Omental fat pad (tissue), 4 donors: ENCODE results near the gene TEX19. TPM values are rescaled to one million over a fixed set of nuclear protein-coding genes. Genes with fewer than 3 reads are reported as not detected.

ENCODE experiments used
- ATAC-seq: fragments of 150-250 bp; one replicate; pipeline ENCODE4 v1.9.1; 2016; ENCODE audit warnings: mild to moderate bottlenecking, moderate library complexity; ENCODE audit not compliant: low FRiP score
- DNase-seq: peaks from one replicate; pipeline ENCODE4 v3.0.0-alpha.2; 2019; ENCODE audit warnings: low spot score
- total RNA-seq, 4 donors: library from RNA; depleted of rRNA; stranded (reverse); fragments of >200 nt; gene quantifications; one replicate each; pipeline ENCODE4 v1.1.0, GENCODE V29; 2016
- TF ChIP-seq, protein P1 (sequence below), 3 donors: fragments of 450-650 bp; IDR thresholded peaks; one replicate each; pipeline ENCODE4 v1.5.1; 2016 to 2017; ENCODE audit warnings: antibody characterized with exemption in 3 of 3, mild to moderate bottlenecking in 3 of 3, moderate library complexity in 2 of 3

TEX19 gene
- total RNA-seq, 4 donors from 2014 or later, result not detected

DNA sequence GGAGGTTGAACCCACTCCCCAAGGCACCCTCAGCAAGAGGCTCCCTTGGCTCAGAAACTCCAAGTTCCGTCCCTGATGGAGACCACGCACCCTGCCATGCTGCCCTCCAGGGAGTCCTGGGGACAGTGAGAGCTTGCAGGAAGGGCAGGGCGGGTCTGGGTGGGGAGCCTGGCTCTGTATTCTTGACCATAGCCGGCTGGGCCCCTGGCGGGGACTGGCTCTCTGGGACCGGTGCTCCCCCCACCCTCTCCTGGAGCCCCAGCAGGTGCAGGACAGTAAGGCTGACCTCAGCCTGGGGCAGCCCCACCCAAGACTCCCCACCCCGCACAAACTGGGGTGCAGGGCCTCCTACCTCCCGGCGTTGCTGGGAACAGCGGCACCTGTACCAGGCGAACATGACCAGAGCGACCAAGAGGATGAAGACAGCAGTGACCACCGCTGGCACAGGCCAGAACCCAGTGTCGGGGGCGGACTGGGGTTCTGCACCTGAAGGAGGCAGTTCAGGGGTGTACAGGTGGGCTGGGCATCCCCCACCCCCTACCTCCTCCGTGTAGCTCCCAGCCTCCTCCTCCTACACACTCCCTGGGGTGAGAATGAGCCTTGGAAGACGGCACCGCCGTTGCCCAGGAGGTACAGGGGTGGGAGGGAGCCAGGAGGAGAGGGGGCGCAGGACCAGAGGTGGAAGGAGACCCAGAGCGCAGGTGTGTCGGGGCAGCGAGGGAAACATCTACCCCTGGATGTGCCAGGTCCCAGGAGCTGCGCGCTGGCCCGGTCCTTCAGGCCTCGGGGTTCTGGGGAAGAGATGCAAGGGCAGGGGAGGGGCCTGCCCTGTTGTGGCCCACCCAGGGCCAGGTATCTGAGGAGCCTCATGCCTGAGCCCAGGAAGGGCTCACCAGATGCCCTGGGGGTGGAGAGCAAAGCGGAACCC is 36.3 kb upstream of the TEX19 start:
- DNase-seq (no peak), ATAC-seq (no peak)
- TF ChIP-seq, protein P1, sequence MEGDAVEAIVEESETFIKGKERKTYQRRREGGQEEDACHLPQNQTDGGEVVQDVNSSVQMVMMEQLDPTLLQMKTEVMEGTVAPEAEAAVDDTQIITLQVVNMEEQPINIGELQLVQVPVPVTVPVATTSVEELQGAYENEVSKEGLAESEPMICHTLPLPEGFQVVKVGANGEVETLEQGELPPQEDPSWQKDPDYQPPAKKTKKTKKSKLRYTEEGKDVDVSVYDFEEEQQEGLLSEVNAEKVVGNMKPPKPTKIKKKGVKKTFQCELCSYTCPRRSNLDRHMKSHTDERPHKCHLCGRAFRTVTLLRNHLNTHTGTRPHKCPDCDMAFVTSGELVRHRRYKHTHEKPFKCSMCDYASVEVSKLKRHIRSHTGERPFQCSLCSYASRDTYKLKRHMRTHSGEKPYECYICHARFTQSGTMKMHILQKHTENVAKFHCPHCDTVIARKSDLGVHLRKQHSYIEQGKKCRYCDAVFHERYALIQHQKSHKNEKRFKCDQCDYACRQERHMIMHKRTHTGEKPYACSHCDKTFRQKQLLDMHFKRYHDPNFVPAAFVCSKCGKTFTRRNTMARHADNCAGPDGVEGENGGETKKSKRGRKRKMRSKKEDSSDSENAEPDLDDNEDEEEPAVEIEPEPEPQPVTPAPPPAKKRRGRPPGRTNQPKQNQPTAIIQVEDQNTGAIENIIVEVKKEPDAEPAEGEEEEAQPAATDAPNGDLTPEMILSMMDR (IDR thresholded peaks at IDR 0.05), result no peak

DNA sequence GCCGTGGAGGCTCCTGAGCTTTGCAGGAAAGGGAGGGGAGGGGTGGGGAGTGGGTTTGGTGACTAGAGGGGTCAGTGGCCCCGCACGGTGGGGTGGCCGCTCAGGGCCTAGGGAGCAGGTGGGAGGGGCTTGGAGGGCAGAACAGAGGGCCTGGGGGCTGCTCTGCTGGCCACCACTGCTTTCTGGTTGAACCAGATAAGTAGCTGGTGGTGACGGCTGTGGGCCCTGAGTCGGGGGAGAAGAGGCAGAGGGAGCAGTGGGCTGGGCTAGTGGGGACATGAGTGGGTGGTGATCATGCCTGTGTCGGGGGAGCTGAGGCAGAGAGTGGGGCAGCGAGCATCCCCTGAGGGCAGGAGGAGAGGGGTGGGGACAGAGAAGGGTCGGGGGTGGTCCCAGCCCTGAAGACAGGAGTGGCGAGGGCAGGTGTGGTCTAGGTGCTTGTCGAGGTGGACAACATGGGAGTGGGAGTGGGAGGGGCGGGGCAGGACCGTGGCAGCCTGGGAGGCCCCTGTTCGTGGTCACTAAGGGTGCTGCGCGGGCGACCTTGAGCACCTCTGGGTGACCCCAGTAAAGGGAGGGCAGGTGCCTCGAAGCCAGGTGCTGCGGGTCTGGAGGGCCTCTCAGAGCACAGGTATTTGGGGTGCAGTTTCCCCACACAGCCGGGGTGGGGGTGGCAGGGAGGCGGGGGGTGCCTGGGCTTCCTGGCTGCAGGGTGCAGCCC is 35.4 kb upstream of the TEX19 start:
- no peak for DNase-seq
- no peak for ATAC-seq
- TF ChIP-seq, protein P1 (IDR thresholded peaks at IDR 0.05), result no peak

DNA sequence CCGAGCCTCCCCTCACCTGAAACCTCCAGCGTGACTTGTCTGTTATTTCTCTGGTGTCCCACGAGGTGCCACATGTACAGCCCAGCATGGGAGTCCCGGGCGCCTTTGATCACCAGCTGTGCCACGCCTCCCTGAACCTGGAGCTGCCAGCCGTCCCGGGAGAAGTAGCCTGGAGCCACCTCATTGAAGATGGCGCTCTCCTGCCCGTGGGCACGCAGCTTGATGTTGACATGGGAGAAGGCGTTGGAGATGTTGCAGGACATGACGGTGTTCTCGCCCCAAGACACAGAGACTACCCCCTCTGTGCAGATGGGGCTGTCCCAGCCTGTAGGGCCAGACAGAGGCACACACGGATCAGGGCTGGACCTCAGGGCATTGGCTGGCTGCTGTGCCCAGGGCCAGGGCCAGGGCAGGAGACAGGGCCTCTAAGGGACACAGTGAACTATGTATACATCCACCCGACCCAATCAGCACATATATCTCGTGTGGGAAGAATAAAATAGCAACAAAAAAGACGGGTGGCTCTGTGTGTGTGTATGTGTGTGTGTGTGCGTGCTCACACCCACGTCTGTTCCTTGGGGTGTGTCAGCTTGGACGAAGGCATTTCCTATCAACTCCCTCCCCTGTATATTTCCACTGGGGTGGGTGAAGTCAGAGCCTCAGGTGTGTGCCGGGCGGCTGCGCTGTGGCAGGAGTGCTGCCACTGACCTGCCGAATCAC is 34.3 kb upstream of the TEX19 start:
- TF ChIP-seq, protein P1 (IDR thresholded peaks at IDR 0.05), result no peak
- DNase-seq, result no peak
- ATAC-seq, result no peak

DNA sequence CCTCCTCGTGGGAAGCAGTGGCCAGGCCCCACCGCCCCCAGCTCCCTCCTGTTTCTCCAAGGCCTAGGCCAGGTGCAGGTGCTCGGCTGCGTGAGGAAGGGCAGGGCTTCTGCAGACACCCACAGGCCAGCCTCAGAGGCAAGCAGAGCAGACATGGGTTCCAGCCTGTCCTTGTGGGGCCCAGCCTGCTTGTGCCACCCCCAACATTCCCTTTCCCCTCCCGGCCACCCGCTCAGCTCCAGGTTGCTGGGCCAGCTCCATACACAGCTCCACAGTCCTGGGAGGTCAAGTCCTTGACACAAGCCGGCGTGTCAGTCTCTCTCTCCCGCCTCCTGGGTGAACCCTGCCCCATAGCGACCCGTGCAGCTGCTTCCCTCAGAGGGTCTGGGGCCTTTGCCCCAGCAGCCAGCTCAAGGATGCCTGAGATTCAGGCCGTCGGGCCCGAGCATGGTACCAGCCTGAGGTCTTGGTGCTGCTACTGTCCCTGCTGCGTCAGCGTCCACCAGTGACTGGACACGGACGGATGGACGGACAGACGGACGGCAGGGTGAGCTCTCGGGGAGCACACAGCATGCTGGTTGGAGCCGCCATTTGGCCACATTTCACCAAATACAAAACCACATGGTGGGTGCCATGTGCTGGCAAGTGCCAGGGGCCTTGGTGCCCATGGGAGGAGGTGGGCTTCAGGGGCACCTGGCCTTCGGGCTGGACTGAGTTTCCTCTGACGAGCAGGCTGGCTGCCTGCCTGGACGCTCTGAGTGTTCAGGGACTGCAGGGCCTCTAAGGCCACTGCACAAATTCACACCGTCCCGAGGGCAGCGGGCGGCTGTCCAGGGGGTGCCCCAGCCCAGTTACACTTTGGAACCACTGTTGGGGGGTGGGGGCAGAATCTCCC is 33.5 kb upstream of the TEX19 start:
- ATAC-seq (no peak), DNase-seq (no peak)
- TF ChIP-seq, protein P1 (IDR thresholded peaks at IDR 0.05), result no peak

DNA sequence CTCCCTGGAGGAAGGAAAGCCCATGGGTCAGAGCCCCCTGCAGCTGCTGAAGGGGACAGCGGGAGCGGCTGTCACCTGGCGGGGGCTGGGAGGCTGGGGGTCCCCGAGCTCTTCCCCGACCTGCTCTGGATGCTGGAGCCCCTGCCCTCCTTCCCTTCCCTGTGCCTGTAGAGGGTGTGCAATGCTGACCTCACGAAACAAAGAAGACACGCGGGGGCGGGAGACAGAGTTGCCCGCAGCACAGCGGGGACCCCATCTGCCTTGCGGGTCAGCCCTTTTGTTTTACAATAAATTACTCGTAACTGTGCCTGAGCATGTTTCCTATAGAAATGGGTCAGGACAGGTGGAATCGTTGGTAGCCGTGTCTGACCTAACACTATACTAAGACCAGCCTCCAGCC is 31.8 kb upstream of the TEX19 start:
- ATAC-seq (no peak), DNase-seq (no peak)
- TF ChIP-seq, protein P1 (IDR thresholded peaks at IDR 0.05), result no peak

DNA sequence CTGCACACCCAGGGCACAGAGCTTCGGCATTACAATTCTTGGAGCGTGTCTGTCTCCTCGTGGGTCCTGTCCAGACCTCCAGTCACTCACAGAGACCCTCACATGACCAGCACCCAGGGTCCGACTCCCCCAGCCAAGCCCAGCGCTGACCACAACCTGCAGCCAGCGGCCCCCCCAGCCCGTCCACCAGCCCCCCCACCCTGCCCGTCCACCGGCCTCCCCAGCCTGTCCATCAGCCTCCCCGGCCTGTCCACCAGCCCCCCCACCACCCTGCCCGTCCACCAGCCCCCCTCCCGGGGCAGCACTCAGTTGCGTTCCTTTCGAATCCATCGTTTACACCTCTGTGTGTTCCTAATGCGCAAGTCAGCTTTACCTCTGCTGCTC is 31.3 kb upstream of the TEX19 start:
- ATAC-seq (no peak), DNase-seq (no peak)
- TF ChIP-seq, protein P1 (IDR thresholded peaks at IDR 0.05), result no peak
